Measurements from ENCODE around the gene NDE1.

The NDE1 gene

GRCh38 chr16:15732416-15732815, 82.4 kb downstream of the NDE1 start:
- in situ Hi-C loops (cut with MboI; ENCODE audit: low sequenced_read_pairs) = no loop called here

DNA sequence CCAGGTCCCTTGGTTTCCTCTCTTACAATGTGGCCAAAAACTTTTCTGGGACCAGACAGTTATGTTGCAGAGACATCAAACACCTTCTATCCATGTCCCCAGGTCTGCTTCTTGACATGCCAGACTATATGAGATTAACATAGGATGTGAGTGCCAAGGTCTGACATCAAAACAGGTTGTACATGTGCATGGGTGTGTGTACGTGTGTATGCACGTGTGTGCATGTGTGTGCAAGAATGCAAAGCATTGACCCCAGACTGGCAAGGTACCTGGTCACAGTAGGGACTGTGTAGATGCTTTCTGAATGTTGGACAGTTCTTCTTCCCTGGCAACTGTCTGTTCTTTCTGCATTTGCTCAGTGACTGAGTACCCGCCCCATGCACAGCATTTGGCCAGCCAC, 85.6 kb downstream of the NDE1 start:
- in situ Hi-C loops (cut with MboI; ENCODE audit: low sequenced_read_pairs) = no loop called here

DNA sequence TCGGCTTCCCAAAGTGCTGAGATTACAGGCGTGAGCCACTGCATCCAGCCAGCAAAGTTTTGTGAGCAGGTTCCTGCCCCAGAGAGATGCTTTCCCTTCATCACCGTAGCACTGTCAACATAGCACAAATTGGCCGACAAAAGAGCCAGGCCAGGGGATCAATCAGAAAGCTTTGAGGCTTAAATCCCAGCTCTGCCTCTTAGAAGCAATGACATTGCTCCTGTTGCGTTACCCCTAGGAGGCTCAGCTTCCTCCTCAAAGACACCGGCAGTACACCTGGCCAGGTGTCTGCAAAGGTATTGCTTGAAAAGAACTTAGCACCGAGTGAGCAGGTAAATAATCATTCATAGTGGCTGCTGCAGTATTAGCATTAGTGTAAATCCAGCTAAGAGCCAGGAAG, 86.5 kb downstream of the NDE1 start:
- in situ Hi-C loops (cut with MboI; ENCODE audit: low sequenced_read_pairs) = no loop called here

DNA sequence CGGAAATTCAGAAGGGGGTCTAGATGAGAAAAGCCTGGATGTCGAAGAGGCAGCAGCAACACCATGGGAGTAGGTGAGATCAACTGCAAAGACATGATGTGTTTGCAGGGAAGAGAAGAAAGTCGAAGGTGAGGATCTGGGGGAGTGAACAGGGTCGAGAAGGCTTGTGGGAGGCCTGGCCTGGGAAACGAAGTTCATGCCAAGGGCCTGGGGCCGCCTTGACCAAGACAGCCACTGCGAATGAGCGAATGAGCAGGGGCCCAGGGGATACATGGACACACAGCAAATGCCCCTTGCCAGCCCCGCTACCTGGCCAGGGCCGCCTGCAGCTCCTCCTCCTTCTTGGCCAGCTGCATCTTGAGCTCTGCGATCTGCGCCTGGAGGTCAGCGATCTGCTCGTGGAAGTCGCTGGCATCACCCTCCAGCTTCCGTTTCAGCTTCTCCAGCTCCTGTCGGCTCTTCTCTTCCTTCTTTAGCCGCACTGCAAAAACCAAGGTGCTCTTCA, 87.1 kb downstream of the NDE1 start:
- in situ Hi-C loops (cut with MboI; ENCODE audit: low sequenced_read_pairs) = no loop called here

- in situ Hi-C loops (cut with MboI; ENCODE audit: low sequenced_read_pairs) = no loop called here
These were observed 89.4 kb downstream of the NDE1 start for GRCh38 chr16:15739464-15739863.

DNA sequence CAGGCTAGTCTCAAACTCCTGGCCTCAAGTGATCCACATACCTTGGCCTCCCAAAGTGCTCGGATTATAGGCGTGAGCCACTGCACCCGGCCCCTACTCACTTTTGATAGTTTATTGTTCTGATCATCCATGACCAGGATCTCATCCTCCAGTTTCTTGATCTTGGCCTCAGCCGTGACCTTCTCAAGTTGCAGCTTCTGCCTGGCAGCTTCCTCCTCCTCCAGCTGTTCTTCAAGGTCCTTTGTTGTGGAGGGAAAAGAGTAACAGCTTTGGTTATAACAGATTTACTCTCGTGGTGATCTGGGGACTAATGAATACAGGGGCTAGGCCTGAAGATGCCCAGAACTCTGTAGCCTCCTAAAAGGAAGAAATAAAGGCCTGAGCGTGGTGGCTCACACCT, 89.9 kb downstream of the NDE1 start:
- in situ Hi-C loops (cut with MboI; ENCODE audit: low sequenced_read_pairs) = no loop called here

DNA sequence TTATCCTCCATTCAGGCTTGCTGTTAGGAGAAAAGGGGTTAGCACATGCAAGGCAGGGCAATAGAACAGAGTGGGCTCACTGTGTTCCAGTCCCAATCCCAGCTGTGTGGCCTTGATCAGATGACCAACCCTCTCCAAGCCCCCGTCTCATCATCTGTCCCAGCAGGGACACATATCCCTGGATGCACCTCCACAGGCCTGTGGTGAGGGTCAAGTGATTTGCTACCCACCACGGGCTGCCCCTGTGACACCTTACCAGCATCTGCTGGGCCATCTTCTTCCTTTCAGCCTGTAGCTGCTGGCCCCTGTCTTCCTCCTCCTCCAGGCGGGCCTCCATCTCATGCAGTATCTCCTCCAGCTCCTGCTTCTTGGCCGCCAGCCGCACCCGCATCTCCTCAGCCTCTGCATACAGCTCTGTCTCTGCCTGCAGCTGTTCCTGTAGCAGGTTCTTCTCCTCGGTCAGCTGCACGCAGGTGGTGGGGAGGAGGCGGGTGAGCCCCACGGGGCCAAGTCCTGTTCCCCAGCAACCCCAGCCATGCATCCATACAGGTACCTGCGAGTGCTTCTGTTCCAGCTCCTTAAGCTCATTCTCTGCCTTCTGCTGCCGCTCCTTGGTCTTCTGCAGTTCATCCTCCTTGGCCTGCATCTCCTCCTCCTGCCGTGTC, 91.3 kb downstream of the NDE1 start:
- in situ Hi-C loops (cut with MboI; ENCODE audit: low sequenced_read_pairs) = no loop called here

GRCh38 chr16:15742716-15743115, 92.7 kb downstream of the NDE1 start:
- in situ Hi-C loops (cut with MboI; ENCODE audit: low sequenced_read_pairs) = no loop called here

- in situ Hi-C loops (cut with MboI; ENCODE audit: low sequenced_read_pairs) = no loop called here
These were observed 93.6 kb downstream of the NDE1 start for GRCh38 chr16:15743657-15744056.

DNA sequence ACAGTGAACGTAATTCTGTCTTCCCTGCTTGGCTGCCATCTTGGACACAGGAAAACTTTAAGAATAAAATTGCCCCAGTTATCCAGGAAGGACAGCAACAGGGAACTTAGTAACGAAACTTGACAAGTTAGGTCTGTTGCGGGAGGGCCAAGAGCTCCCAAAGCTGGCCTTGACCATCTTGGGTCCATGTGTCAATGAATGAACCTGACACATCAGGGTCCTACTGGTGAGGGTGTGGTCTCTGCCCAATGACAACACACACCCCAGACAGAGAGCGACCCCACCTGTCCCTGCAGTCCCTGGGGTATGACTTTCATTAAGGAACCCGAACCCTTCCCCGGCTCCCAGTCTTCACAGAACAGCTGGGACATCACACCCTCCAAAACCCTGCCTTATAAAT, 96.3 kb downstream of the NDE1 start:
- in situ Hi-C loops (cut with MboI; ENCODE audit: low sequenced_read_pairs) = no loop called here

DNA sequence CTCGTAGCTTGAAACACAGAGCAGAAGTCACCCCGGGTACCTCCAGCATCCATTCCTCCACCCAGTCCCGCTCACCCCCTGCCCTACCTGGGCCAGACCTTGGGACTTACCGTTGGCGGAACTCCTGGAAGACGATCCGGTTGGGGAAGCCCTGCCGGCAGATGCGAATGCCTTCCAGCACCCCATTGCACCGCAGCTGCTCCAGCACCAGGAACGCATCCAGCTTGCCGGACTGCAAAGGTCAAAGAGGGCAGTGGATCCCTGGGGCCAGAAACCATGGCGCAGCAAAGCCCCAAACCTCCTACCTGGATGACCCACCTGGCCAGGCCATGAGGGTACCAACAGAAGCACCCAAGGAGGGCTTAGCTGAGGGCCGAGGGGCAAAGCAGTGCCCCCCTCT, 97.9 kb downstream of the NDE1 start:
- in situ Hi-C loops (cut with MboI; ENCODE audit: low sequenced_read_pairs) = no loop called here

GRCh38 chr16:15748654-15749053, 98.6 kb downstream of the NDE1 start:
- in situ Hi-C loops (cut with MboI; ENCODE audit: low sequenced_read_pairs) = no loop called here

DNA sequence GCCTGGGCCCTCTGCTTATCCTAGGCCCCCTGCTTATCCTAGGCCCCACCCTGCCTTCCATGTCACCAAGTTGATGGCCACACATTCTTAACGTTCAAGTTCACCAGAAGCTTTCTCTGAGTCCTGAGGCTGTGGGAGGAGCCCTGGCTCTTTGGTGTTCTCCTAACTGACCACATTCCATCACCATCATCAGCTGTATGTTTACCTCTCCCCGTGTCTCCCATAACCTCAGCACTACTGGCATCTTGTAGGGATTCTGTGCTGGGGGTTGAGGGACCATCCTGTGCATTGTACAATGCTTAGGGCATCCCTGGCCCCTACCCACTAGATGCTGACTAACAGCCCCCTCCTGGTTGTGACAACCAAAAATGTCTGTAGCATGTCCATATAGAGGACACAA, 99.3 kb downstream of the NDE1 start:
- in situ Hi-C loops (cut with MboI; ENCODE audit: low sequenced_read_pairs) = no loop called here

DNA sequence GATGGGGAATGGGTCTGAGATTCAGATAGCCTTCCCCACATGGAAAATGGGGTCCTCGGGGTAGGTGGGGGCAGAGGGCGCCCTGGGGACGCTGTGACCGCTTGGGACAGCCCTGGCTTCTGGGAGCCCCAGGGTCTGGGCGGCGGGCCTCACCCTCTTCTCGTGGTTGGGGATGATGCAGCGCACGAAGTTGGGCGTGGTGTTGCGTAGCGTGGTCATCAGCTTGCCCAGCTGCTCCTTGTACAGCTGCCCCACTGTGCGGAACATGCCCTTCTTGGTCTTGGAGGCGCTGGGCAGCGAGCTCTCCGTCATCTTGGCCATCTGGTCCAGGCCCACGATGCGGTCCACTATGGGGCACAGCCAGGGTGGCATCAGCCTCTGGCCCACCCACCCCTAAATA, 99.9 kb downstream of the NDE1 start:
- in situ Hi-C loops (cut with MboI; ENCODE audit: low sequenced_read_pairs) = no loop called here

DNA sequence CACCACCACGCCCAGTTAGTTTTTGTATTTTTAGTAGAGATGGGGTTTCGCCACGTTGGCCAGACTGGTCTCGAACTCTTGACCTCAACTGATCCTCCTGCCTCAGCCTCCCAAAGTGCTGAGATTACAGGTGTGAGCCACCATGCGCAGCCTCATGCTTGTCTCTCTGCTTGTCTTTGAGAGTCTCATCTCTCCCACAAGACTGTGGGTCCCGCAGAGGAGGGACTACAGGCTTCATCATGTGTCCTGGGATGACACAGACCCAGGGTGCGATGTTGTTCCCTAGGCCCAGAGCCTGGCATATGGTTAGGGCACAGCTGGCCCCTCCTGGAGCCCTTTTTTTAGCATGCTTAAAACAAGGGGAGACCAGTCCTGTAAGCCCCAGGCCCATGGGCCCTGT, 101.9 kb downstream of the NDE1 start:
- in situ Hi-C loops (cut with MboI; ENCODE audit: low sequenced_read_pairs) = no loop called here

DNA sequence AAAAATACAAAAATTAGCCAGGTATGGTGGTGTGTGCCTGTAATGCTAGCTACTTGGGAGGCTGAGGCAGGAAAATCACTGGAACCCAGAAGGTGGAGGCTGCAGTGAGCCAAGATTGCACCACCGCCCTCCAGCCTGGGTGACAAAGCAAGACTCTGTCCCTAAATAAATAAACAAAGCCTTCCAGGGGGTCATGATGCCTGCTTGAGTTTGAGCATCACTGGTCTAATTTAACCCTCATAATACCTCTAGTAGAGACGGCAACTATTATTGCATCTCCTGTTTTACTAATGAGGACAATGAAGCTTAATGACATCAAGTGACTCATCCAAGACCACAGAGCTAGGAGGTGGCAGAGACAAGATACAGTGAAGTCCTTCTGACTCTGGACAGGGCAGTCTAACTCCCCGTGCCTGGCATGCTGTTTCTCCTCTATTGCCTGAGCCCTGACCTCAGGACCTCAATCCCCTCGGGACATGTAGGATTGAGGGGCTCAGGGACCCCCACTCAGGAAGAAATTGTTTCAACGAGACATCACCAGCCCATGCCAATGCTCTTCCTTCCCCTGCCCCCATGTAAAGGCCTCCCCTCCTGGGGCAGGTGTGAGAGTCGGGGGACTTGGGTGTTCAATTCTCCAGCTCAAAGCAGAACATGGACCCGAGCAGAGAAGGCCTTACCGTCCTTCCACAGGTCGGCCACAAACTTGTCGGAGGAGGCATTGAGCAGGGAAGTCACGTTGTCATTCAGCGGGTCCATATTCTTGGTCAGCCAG, 102.9 kb downstream of the NDE1 start:
- in situ Hi-C loops (cut with MboI; ENCODE audit: low sequenced_read_pairs) = no loop called here

GRCh38 chr16:15754821-15755534, 104.9 kb downstream of the NDE1 start:
- in situ Hi-C loops (cut with MboI; ENCODE audit: low sequenced_read_pairs) = no loop called here

- in situ Hi-C loops (cut with MboI; ENCODE audit: low sequenced_read_pairs) = no loop called here
These were observed 107.0 kb downstream of the NDE1 start for GRCh38 chr16:15757077-15757386.

DNA sequence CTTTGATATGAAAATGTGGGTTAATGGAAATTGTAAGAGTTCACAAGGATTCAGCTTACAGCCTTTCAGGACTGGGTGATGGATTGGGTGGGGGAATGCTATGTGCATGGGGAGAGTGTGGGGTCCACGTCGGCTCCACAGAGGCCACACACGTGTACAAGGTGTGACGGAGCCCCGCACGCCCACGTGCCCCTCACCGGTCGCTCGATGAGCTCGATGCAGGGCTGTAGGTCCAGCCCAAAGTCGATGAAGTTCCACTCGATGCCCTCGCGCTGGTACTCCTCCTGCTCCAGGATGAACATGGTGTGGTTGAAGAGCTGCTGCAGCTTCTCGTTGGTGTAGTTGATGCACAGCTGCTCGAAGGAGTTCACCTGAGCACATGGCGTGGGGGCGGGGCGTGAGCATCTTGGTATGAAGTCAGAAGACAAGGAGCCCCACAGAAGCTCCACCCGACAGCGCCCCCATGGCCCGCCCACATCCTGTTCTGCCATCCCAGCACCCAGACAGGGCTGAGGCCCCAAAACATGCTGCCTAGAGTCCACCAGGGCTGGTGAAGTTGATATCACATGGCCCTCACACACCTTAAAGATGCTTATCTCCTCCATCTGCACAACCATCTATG, 107.7 kb downstream of the NDE1 start:
- in situ Hi-C loops (cut with MboI; ENCODE audit: low sequenced_read_pairs) = no loop called here

DNA sequence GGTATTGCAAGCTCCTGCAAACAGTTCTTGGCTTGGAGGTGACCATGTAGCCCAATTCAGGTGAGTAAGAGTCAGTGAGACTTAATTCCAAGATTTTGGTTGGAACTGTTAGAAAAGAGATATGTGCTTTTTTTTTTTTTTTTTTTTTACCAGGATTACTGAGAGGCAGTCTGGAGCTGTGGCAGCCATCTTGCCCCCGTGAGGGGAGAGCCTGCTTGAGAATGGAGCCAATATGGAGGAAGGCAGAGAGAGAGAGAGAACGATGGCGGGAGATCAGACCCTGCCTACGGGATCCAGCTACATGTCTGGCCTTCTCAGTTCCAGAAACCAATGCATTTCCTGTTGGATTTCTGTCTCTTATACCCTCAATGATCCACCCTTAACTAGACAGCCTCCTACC, 109.0 kb downstream of the NDE1 start:
- in situ Hi-C loops (cut with MboI; ENCODE audit: low sequenced_read_pairs) = no loop called here

DNA sequence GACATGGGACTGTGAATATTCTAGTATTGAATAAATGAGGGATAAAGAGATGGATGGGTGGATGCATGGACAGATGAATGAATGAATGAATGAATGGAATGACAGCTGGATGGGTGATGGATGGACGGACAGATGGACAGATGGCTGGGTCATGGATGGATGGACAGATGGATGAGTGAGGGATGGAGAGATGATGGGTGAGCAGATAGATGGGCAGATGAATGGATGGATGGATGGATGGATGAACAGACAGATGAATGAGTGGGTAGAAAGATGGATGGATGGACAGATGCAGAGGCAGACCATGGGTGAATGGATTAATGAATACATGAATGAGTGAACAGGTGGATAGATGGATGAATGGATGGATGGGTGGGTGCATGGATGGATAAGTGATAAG, 110.1 kb downstream of the NDE1 start:
- in situ Hi-C loops (cut with MboI; ENCODE audit: low sequenced_read_pairs) = no loop called here

DNA sequence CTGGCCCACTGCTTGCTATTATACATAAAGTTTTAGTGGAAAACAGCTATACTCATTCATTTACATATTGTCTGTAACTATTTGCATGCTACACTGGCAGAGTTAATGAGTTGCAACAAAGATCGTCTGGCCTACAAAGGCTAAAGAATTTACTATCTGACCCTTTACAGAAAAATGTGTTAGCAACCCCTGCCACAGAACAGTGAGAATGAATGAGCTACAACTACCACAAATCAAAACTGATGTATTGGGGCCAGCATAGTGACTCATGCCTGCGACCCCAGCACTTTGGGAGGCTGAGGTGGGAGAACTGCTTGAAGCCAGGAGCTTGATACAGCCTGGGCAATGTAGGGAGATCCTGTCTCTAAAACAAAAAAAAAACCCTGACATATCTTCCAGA, 114.1 kb downstream of the NDE1 start:
- in situ Hi-C loops (cut with MboI; ENCODE audit: low sequenced_read_pairs) = no loop called here
